ENCODE data around the gene PFDN2.
"Not testable (repeated sequence)": the region's sequence is repeated elsewhere in the genome, so short reads cannot be mapped to it uniquely, and the experiment has no call there.

PFDN2 gene

GRCh38 chr1:161138431-161138830, 20.6 kb upstream of the PFDN2 start:
- DNase-seq = no peak

GRCh38 chr1:161137881-161138280, 20.0 kb upstream of the PFDN2 start:
- DNase-seq = no peak

GRCh38 chr1:161133220-161133740, 15.4 kb upstream of the PFDN2 start:
- no peak for DNase-seq

GRCh38 chr1:161132410-161133219, 14.8 kb upstream of the PFDN2 start, which contains the start of gene DEDD:
Gene DEDD (minus strand): TSS chr1:161132667. CDS start chr1:161124462, 8,205 bp downstream.
- DNase-seq = peak; percentile 74

GRCh38 chr1:161131523-161132409, 13.9 kb upstream of the PFDN2 start:
- no peak for DNase-seq

GRCh38 chr1:161130266-161130665, 12.4 kb upstream of the PFDN2 start:
- DNase-seq = no peak

GRCh38 chr1:161128591-161129420, 11.0 kb upstream of the PFDN2 start:
- DNase-seq = no peak

DNA sequence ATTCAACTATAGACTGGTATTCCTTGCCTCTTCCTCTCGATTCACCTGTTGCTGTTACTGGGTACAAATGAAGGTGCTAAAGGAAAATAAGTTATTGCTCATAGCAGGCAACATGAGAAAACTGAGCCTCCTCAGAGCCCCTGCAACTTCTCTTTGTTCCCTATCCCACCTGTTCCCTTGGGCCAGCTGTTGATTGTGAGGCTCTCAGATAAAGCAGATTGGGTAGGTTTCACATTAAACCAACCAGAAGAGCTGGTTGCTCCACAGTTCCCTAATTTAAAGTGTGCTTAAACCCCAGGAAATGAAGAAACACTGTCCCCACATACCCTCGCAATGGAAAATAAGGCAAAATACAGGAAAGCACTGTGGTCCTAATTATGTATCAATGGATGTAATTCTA, 9.8 kb upstream of the PFDN2 start:
- DNase-seq = no peak

- DNase-seq = no peak
Observed at GRCh38 chr1:161122967-161123366, 5.1 kb upstream of the PFDN2 start.

DNA sequence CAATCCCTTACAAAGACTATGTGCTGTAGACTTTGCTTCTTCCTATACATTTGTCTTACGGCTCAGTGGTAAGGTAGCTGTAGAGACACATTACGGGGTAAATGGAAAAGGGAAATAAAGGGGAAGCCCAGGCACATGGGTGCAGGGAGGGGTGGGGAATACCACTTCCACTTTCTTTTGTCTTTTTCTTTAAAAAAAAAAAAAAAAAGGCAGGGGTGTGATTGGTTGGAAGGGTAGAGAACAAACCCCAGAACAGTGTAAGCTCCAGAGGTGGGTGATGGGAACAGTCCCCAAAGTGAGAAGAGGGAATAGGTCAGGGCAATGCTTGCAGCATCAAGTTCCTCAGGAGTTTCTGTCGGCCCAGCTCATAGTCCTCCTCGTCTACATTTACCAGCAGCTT, 4.0 kb upstream of the PFDN2 start:
- no peak for DNase-seq

DNA sequence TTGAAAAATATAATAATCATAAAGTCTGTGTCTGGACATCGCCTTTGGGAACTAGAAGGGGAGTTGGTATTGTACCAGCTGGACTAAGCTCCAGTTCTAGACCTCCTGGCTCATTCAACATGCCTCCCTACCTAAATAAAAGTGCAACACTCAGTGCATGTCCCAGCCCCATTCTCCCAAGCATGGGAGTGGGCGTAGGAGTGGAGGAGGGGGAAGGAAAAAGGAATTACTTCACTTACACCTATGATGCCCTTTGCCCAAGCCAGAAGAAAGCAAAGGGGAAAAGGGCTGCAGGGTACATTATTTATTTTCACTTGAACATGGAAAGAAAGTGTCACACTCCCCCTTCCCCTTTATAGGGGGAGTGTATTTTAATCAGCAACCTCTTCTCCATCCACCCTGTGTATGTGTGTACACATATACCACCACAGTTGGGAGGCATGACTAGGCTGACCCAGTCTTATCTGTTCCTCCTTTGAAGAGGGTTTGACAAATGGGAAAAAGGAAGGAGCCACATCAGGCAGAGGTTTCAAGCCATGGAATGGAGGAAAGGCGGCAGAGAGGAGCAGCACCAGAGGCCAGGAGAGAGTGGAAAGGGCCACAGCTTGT, 3.3 kb upstream of the PFDN2 start:
- no peak for DNase-seq

GRCh38 chr1:161119092-161119903, 1.5 kb upstream of the PFDN2 start:
- no peak for DNase-seq

DNA sequence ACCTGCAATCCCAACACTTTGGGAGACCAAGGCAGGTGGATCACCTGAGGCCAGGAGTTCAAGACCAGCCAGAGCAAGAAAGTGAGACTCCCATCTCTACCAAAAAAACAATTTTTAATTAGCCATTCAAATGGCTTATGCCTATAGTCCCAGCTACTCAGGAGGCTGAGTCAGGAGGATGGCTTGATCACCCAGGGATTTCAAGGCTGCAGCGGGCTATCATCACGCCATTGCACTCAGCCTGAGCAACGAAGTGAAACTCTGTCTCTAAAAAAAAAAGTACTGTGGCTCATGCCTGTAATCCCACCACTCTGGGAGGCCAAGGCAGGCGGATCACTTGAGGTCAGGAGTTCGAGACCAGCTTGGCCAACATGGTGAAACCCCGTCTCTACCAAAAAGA, 1.9 kb downstream of the PFDN2 start:
- DNase-seq = not testable (repeated sequence)

DNA sequence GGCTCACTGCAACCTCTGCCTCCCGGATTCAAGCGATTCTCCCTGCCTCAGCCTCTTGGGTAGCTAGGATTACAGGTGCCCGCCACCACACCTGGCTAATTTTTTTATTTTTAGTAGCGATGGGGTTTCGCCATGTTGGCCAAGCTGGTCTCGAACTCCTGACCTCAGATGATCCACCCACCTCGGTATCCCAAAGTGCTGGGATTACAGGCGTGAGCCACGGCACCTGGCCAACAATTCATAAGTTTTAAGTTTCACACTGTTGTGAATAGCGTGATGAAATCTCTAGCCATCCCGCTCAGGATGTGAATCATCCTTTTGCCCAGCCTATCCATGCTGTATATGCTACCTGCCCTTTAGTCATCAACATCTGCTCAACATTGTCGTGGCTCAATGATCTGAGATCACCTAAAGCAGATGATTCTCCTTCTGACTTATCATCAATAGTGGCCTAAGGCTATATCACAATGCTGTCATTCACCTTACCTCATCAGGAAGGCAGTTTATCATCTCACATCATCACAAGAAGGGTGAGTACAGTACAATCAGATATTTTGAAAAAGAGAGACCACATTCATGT, 2.6 kb downstream of the PFDN2 start:
- no peak for DNase-seq

DNA sequence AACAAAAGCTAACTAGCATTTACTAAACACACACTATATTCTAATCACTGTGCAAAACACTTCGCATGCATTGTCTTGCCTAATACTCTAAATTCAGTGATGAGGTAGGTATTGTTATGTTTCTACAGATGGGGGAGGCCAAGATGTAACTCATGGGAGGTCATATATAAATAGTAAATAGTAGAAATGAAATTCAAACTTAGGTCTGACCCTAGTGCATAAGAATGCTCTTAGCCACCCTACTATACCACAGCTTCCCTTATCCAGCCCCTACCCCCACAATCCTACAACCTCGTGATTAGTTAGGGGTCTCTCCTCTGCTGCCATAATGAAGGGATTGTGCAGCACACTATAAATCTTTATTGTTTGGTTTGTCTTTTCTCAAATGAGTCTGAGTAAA, 3.3 kb downstream of the PFDN2 start:
- no peak for DNase-seq

GRCh38 chr1:161113915-161114314, 3.9 kb downstream of the PFDN2 start:
- DNase-seq = no peak

DNA sequence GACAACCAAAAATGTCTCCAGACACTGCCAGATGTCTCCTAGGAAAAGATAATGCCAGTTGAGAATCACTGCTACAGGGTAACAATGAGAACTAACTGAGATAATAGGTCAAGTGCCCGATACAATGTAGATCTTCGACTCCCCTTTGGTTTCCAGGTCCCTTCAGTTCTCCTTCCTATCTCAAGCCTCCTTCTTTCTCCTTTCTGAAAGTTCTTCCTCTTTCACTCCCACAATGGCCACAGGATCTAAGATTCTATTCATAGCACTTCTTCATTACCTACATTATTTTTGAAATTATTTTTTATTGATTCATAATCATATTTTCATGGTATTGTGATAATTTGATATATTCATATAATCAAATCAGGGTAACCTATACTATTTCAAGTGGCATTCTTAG, 6.3 kb downstream of the PFDN2 start:
- no peak for DNase-seq

DNA sequence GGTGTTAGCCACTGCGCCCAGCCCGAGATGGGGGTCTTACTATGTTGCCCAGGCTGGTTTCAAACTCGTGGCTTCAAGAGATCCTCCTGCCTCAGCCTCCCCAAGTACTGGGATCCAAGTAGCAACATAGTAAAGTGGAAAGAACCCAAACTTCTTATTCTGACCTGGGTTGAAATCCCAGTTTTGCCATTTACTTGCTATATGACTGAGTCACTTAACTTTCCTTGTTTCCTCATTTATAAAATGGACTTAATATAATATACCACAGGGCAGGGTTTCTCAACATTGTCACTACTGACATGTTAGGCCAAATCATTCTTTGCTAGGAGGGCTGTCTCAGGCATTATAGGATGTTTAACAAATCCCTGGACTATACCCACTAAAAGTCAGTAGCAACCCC, 6.7 kb downstream of the PFDN2 start:
- DNase-seq = no peak

GRCh38 chr1:161106431-161106830, 11.4 kb downstream of the PFDN2 start:
- DNase-seq = no peak

DNA sequence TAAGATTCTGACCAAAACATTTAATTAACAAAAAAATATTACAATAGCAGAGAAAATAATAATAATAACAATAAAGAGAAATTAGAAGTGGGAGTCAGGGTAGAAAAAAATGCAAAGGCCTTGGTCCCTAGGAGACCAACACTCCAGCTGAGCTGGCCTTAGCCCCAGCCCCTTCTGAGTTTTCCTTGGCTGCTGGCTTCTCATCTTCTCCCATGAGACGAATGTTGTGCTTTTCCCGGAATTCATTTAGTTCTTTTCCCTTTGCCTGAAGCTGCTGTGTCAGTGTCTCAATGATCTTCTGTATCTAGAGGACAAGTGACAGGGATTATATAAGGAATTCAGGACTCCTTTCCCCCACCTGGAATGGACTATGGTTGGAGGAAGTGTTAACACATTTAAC, 17.3 kb downstream of the PFDN2 start:
- DNase-seq = no peak
